ENCODE results near the gene INPP1.
A peak's percentile ranks its signal among the peaks of the same experiment; 100 is the strongest.
"Not testable (repeated sequence)": the region's sequence is repeated elsewhere in the genome, so short reads cannot be mapped to it uniquely, and the experiment has no call there.

INPP1 gene

DNA sequence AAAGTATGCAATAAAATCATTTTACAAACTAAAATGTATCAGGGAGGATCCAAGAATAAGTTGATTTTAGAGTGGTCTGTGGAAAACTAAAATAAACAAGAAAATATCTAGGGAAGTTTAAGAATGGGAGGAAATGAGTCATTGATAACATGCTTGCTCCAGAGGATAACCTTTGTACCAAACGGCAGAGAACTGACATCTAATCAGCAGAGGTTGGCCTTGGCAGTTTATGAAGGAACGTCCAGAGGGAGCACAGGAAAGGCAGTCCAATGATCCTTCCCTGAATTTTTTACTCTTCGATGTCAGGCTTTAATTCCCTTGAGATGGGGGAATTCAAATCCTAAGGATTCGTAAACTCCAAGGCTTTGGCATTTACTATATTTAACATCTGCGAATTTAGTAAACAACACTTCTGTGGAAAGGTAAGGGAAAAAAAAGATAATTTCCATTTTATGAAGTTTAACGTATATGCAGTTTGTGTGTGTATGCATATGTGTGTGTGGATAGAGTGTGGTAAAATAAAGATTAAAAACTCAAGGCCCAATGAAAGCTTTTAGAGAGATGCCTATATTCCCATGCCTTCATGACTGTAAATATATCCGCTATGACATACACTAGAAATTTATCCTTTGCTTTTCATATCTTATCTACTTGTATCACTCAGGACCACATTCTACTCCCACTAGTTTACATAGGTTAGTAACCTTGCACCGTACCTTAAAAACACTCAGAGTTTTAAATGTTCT lies 8.7 kb upstream of the INPP1 start:
- DNase-seq, result no peak

DNA sequence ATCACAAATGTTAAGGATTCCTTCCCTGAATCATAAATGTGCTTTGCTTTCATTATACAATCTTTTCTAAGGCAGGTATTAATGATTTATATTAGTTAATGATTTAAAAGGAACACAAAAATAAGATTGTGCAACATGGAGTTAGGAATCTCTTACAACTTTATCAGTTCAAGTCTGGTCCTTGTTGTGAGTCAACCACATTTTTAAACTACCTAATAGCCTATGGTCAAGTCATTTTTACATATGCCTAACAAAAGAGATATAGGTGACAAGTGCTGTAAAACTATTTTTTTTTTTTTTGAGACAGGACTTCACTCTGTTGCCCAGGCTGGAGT lies 8.2 kb upstream of the INPP1 start:
- no peak for DNase-seq

DNA sequence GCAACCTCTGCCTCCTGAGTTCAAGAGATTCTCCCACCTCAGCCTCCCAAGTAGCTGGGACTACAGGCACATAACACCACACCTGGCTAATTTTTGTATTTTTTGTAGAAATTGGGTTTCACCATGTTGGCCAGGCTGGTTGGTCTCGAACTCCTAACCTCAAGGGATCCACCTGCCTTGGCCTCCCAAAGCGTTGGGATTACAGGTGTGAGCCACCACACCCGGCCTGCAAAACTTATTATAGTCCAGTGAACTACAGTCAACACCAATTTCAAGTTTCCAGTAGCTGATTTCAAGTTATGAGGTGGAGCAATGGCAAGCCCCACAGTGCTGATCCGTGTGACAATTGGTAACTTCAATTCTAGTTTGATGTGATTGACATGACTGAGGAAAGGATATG lies 7.8 kb upstream of the INPP1 start:
- DNase-seq, result not testable (repeated sequence)

DNA sequence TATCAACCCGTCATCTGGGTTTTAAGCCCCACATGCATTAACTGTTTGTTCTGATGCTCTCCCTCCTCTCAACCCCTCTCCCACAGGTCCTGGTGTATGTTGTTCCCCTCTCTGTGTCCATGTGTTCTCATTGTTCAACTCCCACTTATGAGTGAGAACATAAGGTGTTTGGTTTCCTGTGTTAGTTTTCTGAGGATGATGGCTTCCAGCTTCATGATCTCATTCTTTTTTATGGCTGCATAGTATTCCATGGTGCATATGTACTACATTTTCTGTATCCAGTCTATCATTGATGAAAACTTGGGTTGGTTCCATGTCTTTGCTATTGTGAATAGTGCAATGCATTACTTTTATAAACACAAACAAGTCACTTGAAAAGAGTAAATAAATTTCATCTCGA lies 7.0 kb upstream of the INPP1 start:
- no peak for DNase-seq

DNA sequence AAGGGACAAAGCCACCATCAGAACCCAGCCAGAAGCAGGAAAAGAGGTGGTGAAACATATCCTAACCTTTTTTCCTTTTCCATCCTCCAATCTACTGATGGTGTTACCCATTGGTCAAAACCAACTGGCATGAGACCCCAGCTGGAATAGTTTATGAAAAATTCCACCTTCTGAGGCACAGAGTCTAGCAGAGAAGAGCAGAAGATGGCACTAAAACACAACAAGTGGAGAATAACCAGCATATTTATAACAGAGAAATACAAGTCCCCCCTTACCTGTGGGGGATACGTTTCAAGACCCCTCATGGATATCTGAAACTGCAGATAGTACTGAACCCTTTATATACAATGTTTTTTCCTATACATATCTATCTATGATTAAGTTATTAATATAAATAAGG lies 4.9 kb upstream of the INPP1 start:
- no peak for DNase-seq

DNA sequence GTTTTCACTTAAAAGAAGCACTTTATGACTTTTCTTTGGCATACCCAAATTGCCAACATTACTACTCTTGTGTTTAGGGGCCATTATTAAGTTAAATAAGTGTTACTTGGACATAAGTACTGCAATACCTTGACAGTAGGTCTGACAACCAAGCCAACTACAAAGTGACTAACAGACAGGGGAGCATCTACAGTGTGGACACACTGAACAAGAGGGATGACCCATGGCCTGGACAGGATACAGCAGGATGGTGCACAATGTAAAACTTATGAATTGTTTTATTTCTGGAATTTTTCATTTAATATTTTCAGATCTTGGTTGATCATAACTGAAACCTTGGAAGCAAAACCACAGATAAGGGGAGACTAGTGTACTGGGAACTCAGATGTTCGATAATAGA lies 4.0 kb upstream of the INPP1 start:
- no peak for DNase-seq

DNA sequence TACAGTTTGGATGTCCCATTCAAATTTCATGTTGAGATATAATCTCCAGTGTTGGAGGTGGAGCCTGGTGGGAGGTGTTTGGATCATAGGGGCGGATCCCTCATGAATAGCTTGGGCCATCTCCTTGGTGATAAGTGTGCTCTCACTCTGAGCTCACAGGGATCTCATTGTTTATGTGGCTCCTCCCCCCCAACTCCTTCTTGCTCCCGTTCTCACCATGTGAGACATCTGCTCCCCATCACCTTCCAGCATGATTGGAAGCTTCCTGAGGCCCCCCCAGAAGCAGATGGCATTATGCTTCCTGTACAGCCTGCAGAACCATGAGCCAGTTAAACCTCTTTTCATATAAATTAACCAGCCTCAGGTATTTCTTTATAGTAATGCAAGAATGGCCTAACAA lies 3.0 kb upstream of the INPP1 start:
- no peak for DNase-seq

DNA sequence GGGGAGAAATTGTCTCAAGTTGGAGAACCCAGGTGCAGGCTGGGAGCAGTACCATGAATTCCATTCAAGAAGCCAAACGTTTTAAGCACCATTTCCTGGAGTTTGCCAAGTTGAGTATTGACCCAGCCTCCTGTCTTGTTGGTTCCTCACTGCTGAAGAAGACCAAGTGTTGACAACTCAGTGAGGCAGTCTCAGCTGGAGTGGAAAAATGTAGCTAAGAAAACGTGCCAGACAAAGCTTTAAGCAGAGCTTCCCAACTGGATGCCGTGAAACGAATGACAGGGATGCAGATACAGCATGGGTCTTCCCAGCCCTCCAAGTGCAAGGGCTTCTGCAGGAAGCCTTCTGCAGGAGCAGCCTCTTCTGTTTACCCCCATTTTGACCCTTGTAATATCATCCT lies 778 bp upstream of the INPP1 start:
- DNase-seq, result no peak

DNA sequence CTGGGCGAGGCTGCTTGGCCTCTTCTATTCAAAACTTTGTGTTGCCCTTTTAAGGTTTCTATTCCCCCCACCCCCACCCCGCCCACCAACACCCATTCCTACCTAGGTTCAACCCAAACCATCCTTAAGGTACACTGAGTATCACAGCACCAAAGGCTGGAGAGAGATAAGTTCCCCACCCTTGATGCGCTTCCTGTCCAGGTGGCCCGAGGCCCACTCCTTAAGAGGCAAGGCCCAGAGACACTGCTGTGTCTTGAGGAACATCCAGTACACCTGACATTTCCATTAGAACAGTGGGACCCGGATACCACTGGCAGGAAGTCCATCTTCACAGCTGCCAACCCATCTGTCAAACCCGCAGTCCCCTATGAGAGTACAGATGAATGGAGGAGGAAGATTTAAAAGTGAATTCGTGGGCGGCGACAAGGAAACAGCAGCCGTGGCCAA lies 277 bp upstream of the INPP1 start:
- DNase-seq, result peak; percentile 15

DNA sequence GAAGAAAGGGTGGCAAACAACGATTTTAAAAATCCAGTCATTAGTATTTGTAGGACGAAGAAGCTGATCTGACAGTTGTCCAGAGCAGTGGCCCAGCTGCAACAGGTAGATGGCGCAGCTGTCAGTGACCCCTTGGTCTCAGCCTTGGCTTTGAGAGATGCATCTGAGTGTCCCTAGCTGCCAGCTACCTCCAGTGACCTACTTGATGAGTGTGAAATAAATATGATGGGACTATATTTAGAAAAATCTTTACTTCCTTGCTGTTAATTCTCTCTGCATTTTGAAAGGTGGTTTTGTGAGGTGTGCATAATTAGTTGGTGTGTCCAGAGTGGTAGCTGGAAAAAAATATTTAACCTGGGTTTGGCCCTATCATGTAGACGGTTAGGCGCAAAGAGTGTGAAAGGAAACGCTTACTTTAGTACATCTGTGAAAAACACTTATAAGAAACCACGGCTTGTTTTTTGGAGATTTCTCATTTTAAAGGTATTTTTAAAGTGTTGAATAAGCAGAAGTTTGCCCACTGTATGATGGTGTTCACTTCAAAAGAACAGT lies 963 bp downstream of the INPP1 start:
- peak; percentile 19 for DNase-seq

DNA sequence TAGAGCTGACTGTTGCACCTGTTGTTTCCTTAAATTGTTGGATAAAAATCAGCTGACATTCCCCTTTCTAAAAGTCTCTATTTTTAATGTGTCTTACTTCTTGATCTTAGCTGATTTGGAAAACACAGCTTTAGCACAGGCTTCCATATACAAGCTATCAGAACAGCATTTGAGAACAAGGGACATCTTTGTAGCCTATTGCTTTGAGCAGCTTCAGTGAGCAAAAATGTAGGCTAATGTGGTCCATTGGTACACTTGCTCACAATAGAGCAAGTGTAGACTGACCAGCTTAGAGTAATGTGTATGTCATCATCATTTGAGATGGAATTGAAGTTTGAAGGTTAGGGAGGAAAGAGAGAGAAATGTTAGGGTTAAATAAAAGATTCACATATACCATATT lies 7.0 kb downstream of the INPP1 start:
- no peak for DNase-seq

DNA sequence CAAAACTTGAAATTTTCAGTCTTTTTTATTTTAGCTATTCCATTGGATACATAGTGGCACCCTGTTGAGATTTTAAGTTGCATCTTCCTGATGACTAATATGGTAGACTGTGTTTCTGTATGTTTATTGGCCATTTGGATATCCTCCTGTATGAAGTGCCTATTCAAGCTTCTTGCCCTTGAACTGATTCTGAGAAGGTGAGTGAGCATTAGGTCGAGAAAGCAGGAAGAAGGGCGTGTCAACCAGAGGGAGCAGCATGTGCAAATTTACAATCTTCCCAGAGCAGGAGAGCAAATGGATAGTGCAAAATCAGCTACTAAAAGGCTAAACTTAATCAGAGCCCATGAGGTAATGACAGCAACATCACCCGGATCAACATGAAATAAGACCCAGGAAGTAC lies 8.6 kb downstream of the INPP1 start:
- no peak for DNase-seq

DNA sequence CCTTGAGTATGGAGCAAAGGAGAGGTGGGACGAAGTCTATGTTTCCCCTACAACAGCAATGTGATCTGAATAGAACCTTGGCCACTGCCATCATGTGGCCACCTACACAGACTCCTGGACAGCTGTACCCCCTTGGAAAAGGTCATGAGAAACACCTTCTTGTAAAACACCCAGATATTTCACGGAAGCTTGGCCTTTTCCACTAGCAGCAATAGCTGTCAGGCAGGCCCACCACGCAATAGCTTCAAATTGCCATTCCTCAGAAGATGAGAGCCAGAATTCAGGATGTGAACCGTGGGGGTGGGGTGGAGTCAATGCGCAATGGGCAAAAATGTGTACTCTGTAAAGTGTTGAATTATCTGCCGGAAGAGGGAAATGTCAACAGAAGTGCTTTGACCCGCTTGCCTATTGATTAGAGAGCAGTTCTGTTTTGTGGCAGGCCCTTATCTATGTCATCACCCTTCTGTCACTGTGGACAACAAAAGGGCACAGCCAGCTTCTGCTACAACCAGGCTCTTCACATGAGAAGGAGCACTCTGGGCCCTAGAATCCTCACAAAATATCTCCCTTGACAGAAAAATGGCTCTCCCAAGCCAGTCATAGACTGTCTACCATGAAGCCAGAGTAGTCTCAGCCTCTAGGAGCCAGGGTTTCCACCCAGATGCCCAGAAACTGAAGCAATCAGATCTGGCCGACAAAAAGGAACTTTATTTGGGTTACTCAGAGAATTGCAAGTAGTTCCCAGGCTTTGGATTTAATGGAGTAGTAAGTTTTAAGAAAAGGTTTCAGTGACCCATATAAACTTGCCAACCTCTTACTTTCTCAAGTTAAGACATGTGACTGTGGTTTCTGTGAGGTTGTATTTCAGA lies 9.5 kb downstream of the INPP1 start:
- DNase-seq, result no peak

DNA sequence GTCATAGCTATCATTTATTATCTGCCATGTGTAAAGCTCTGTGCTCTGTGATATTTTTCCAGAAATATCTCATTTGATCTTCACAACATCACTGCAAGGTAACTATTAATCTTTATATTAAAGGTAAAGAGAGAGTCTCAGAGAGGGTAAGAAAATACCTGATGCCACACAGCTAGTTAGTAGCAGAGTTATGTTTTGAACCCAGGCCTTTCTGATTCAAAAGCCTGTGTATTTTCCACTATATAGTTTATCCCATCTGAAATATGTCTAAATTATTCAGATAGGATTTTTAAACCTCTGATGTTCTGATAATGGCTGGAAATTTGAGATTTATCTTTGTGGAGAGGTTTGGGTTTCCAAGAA lies 10.1 kb downstream of the INPP1 start:
- no peak for DNase-seq

DNA sequence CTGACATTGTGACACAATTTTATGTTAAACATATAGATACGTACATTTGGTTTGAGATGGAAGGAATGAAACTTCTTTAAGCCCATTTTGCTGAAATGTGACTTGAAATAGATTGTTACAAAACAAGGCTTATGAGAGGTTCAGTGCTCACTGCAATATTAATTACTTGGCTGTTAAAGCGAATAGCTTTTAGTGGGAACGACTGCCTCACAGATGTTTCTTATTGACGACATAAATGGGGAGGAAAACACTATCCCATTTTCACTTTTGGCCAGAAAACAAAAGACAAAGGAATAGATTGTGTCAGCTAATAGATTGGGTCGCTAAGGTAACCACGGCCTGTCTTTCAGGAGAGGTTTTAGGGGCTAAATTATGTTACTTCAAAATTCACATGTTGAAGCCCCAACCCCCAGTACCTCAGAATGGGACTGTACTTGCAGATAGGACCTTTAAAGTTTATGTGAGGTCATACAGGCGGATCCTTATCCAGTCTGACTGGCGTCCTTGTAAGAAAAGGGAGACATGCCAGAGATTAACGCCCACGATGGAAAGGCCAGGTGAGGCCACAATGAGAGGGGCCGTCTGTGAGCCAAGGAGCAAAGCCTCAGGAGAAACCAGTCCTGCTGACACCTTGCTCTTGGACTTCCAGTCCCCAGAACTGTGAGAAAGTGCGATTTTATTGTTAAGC lies 10.8 kb downstream of the INPP1 start:
- DNase-seq, result no peak

DNA sequence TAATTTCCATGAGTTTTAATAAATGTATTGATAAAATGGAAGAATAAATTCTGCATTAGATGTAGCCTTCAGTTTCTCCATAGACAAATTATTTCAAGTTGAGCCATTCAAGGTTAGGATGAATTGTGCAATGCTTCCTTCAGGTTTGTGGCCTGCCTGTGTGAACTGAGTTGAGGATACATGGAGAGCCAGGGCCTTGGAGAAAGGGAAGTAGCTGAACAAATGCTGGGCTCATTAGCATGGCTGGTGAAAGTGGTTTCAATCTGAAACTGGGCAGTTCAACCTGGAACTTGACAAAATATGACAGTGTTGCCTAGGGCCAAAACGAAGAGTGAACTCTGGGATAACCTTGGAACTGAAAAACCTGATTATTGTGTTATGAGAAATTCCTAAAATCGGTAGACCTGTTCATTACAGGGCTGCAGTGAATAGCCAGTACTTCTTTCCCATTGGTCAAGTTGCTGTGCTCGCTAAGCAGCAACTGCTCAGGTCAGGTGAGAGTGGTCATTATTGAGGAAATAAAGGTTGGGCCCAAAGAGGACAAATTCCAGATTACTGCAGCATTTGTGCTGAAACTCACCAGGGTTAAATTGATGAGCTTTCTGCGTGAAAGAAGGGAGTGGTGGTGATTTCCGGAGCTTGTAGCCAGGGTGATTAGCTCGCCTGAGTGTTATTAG lies 12.7 kb downstream of the INPP1 start:
- DNase-seq, result peak; percentile 55

DNA sequence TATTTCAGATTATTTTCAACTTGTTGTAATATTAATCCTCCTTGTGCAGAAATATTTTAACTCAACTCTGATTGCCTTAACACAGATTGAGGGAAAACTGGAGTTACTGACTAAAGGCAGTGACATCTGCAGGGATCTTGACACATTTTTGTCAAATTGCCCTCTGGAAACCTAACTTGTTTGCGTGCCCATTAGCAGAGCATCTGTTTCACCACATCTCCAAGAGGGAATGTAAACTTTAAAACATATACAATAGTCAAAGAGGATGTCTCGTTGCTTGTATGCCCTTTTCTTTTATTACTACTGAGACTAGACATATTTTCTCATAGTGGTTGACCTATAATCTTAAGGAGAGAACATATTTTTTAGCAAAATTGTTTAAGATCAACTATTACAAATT lies 14.2 kb downstream of the INPP1 start:
- DNase-seq, result no peak

DNA sequence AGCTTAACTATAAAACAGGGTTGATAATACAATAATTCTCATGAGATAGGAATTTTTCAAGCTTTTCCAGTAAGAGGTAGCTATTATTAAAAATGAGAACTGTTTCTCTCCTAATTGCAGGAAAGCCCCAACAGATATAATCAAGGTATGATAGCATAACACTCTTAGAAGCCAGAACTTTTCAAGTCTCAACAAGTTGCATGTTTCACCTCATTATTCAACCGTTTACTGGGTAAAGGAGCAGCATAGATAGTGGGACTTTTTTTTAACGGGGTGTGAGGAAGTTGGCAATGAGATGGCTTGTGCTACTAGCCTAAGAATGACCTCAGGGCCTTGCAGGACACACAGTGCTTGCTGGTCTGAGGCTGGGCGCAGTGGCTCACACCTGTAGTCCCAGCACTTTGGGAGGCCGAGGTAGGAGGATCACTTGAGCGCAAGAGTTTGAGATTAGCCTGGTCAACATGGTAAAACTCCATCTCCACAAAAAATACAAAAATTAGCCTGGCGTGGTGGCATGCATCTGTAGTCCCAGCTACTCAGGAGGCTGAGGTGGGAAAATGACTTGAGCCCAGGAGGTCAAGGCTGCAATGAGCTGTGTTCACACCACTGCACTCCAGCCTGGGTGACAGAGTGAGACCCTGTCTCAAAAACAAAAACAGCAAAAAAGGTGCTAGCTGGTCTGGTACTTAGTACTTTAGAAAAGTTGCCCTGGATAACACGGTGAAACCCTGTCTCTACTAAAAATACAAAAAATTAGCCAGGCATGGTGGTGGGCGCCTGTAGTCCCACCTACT lies 15.5 kb downstream of the INPP1 start:
- DNase-seq, result not testable (repeated sequence)

DNA sequence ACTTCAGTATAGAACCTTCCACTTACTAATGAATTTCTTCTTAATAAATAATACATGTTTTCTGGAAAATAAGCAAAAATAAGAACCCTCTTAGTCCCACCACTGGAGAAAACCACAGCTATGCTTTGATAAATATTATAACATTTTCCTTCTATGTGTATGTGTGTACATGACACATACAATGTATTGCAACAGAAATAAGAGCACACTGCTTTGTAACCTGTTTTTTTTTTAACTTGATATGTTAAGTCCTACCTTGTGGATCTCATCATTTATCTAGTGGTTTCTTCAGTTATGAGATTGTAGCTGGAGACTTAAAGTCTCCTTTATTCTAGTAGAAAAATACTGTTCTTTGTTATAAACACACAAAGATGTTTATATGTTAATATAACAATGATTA lies 17.2 kb downstream of the INPP1 start:
- DNase-seq, result no peak

DNA sequence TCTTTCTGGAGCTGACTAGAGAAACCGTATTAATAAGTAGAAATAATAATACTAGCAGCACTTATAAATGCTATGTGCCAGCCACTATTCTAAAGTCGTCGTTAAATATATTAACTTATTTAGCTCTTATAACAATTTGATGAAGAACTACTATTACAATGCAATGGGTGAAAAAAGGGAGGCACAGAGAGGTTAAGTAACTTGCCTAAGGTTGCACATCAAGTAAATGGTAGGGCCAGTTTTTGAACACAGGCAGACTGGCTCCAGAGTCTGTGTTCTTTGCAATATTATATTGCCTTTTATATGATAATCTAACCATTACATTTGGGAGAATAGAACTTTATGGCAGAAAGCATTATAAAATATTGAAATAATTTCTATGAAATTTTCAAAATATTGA lies 17.6 kb downstream of the INPP1 start:
- DNase-seq, result no peak

DNA sequence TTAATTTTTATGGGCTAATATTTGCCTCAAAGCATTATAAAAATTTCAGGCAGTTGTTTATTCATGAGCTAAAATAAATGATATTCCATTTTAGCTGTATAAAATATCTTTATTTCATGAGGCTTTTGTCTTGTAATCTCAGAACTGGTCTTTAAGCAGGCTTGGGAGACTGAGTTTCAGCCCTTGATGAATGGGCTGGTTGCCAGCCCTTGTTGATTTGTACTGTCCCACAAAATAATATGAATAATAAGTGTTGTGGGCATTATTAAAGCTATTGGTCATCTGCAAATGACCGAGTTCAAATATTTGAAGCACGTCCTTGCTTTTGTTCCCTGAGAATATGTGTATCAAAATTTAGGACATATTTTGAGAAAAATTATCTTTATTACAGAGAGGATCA lies 18.2 kb downstream of the INPP1 start:
- no peak for DNase-seq

DNA sequence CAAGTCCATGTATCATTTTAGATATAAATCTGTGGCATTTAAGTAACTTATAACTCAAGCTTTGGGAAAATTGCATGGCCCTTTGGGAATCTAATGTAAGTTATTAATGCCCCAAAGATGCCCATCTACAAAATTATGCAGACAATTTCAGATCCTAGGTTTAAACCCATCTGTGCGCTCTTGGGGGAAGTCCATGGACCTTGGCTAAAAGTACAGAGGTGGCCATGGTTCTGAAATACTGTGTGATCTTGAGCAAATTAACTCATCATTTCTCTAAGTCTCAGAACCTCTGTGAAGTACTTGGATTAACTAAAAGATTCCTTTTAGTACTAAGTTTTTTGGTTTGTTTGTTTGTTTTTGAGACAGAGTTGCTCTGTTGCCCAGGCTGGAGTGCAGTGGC lies 19.5 kb downstream of the INPP1 start:
- DNase-seq, result no peak

Data from GF-D8 (cell line).